GM10248 (cell line): ENCODE data around the gene MAP4K4.
"Not testable (repeated sequence)": the region's sequence is repeated elsewhere in the genome, so short reads cannot be mapped to it uniquely, and the experiment has no call there.

ENCODE experiments used
- CTCF ChIA-PET: fragments of 300-600 bp; sonication (Branson Sonifier 250); formaldehyde crosslinking; extraction: SDS; loops from one replicate; lab custom pipeline; 2021; ENCODE audit warnings: antibody characterized with exemption; lab: Yijun Ruan, JAX
- POLR2A ChIA-PET: fragments of 350-650 bp; sonication (Branson Sonifier 250); formaldehyde crosslinking; extraction: SDS; loops from one replicate; lab custom pipeline; 2020; ENCODE audit warnings: antibody characterized with exemption; lab: Yijun Ruan, JAX
- DNase-seq: peaks from one replicate; pipeline ENCODE4 v3.0.0; 2012; ENCODE audit errors: extremely low spot score
- TF ChIP-seq, protein P1 (sequence below): IDR thresholded peaks from 2 replicates; pipeline ENCODE4 v1.5.1; 2012; ENCODE audit warnings: mild to moderate bottlenecking, low read depth; ENCODE audit errors: extremely low read depth, missing control alignments, control extremely low read depth

MAP4K4 gene

DNA sequence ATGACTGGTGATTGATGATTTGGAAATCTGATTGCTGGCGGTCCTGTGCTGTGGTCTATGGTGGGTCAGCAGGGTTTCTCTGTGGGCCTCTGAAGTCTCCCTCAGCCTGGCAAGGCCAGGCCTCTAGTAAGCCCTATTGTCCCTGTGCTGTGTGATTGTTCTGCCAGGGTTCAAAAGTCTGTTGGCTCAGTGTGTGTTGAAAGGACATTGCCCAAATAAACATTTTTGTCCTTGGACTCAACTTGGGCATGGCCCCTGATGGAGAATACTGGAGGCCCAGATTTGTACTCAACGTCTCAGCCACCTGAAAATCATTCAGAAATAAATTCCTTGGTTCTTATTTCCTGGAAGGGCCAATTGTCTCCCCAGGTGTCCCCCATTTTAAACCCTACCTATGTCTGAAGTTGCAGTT is 74.4 kb downstream of the MAP4K4 start:
- DNase-seq, result no peak
- CTCF ChIA-PET, result interaction anchor here (0.9 to 3.5 kb wide), 9 partner anchors 10 to 675 kb away, joined by 3 to 18 read pairs (median 7); no protein-coding TSS in a partner anchor
- TF ChIP-seq, protein P1, sequence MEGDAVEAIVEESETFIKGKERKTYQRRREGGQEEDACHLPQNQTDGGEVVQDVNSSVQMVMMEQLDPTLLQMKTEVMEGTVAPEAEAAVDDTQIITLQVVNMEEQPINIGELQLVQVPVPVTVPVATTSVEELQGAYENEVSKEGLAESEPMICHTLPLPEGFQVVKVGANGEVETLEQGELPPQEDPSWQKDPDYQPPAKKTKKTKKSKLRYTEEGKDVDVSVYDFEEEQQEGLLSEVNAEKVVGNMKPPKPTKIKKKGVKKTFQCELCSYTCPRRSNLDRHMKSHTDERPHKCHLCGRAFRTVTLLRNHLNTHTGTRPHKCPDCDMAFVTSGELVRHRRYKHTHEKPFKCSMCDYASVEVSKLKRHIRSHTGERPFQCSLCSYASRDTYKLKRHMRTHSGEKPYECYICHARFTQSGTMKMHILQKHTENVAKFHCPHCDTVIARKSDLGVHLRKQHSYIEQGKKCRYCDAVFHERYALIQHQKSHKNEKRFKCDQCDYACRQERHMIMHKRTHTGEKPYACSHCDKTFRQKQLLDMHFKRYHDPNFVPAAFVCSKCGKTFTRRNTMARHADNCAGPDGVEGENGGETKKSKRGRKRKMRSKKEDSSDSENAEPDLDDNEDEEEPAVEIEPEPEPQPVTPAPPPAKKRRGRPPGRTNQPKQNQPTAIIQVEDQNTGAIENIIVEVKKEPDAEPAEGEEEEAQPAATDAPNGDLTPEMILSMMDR, result no peak
- POLR2A ChIA-PET, result no interaction called here

DNA sequence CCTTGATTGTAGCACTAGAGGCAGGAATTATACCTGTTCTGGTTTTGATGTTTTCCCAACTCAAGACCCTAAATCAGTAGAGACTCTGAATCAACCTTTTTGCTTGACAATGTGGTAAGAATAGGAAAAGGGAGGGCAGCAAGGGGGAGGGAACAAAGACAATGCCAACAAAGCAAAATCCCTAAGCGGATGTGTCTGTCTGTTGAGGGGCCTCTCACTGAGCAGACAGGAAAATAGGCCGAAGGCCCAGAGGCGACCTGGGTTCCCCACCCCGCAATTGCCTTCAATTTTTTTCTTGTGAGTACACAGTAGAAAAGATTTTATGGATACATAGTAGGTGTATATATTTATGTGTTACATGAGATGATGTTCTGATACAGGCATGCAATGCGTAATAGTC is 75.6 kb downstream of the MAP4K4 start:
- no peak for DNase-seq
- ChIA-PET POLR2A (no interaction called here), CTCF (no interaction called here)
- TF ChIP-seq, protein P1, result no peak

DNA sequence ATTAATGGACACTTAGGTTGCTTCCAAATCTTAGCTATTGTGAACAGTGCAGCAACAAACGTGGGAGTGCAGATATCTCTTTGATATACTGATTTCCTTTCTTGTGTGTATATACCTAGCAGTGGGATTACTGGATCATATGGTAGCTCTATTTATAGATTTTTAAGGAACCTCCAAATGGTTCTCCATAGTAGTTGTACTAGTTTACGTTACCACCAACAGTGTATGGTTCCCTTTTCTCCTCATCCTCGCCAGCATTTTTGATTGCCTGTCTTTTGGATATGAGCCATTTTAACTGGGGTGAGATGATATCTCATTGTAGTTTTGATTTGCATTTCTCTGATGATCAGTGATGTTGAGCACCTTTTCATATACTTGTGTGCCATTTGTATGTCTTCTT is 76.5 kb downstream of the MAP4K4 start:
- CTCF ChIA-PET, DNase-seq, POLR2A ChIA-PET: not testable (repeated sequence)

DNA sequence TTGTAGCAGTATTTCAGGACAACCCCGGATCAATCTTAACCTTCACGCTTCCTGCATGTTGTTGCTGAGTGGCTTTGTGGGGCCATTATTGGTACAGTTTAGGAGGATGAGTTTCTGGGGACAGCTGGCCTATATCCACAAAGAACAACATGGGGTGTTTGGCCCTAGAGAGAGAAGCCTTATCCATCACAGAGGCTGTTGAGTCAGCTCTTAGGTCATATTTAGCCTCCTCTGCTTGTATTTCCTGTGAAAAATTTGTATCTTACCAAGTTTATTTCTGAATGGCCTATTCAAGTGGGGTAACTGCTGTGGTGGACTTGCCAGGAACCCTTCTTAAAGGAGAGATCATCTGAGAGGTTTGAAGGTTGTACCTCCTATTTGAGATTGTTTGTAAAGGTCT is 77.6 kb downstream of the MAP4K4 start:
- no peak for DNase-seq
- ChIA-PET CTCF (no interaction called here), POLR2A (no interaction called here)
- TF ChIP-seq, protein P1, result no peak

DNA sequence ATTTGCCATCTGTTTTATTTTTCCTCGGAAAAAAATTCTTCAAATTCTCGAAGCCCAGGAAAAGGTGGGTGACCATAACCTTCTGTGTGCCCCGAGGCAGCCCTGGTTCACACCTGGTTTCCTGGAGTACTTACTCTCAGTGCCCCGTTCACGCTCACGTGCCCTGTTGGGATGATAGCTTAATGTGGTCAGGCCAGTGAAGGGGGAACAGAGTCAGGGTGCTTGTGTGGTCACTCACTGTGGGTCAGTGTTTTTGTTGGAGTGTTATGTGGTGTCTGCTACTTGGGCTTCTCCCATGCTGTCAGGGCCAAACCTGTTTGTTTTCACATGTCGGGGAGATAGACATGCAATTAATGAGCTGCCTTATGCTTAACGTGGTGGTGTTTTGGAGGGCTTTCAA is 78.1 kb downstream of the MAP4K4 start:
- TF ChIP-seq, protein P1, result no peak
- POLR2A ChIA-PET, result no interaction called here
- DNase-seq, result no peak

DNA sequence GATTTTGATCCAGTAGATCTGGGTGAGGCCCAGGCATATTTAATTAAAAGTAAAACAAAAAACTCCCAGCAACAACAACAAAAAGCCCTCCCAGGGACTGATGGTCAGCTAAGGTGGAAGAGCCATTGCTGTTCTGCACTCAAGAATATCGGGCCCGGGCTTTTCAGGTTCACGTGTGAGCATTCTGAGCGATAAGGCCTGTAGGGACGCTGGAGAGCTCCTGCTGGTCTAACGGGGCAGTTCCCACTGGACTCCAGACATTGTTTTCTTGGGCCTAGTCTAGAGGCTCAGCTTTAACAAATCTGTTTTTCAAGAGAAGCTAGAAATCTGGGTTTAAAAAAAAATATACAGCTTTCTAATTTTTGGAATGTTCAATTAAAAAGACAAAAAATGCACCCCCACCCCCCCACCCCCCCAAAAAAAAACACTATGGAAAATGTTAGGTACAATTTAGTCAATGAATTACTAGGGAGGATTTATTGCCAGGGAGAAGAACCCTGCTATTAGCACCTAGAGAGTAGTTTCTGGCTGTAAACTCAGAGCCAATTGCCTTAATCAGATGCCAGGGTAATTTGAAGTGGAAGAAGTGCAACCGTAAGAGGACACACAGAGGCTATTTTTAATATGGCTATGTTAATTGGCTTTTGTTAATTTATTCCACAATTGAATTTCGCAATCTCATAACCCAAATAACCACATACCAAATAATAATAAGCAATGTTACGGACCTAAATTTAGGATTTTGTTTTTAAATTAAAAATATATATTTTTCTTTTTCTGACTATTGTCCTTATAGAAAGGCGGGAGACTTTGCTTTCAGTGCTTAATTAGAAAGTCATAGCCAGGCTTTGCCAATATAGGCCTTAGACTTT is 78.9 kb downstream of the MAP4K4 start:
- CTCF ChIA-PET, result interaction anchor here (1.1 kb wide), 1 partner anchor 47 kb away, joined by 6 read pairs; no protein-coding TSS in a partner anchor
- POLR2A ChIA-PET, result no interaction called here
- TF ChIP-seq, protein P1, result no peak
- DNase-seq, result no peak

More for the DNA sequence above, 78.1 kb downstream of the MAP4K4 start:
- CTCF ChIA-PET, result interaction anchor here (1.1 kb wide), 1 partner anchor 48 kb away, joined by 6 read pairs; no protein-coding TSS in a partner anchor

DNA sequence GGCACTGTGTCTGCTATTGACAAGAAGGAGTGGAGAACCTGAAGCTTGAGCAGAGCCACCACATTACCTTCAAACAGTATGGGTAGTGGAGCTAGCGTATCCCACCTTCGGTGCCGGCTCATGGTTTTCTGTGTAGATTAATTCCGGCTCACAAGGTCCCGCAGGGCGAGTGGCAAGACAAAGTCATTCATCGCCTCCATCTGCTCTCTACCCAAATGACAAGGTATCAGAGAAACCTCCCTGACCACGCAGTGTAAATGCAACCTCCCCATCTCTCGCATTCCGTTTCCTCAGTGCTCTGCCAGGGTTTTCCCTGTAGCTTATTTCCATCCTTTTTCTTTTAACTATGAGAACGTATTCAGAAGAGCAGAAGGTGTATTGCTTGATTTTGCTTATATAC is 79.8 kb downstream of the MAP4K4 start:
- CTCF ChIA-PET, result interaction anchor here (1.5 kb wide), 1 partner anchor 10 kb away, joined by 5 read pairs; no protein-coding TSS in a partner anchor
- no peak for DNase-seq
- TF ChIP-seq, protein P1, result no peak
- POLR2A ChIA-PET, result no interaction called here
